GM04504 (cell line): Measurements from ENCODE around the gene C6orf15.
"Not testable (repeated sequence)": the region's sequence is repeated elsewhere in the genome, so short reads cannot be mapped to it uniquely, and the experiment has no call there.

Experiments
- DNase-seq: peaks from one replicate; pipeline ENCODE4 v3.0.0-alpha.2; 2012; ENCODE audit warnings: low read depth

Gene C6orf15

DNA sequence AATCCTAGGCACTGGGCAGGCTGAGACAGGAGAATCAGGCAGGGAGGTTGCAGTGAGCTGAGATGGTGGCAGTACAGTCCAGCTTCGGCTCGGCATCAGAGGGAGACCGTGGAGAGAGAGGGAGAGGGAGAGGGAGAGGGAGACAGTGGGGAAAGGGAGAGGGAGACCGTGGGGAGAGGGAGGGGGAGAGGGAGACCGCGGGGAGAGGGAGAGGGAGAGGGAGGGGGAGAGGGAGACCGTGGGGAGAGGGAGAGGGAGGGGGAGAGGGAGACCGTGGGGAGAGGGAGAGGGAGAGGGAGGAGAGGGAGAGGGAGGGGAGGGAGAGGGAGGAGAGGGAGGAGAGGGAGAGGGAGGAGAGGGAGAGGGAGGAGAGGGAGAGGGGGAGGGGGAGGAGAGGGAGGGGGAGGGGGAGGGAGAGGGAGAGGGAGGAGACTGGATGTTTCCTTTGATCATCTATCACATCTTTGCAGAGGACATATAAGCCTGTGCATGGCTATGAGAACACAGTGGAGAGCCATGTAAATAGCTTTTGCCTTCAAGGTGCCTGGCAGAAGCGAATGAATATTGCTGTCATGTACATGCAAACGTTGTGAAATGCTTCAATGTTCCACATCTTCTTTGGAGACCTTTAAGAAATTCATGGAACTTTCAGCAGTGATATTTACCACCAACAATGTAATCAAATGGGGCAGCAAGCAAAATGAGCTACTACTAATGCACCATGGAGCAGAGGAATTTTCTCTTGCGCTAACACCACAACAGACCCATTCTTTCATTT, 44.3 kb downstream of the C6orf15 start:
- DNase-seq, result not testable (repeated sequence)

GRCh38 chr6:31067028-31067427, 45.3 kb downstream of the C6orf15 start:
- DNase-seq, result not testable (repeated sequence)

- DNase-seq, result no peak
Observed at GRCh38 chr6:31065556-31065955, 46.8 kb downstream of the C6orf15 start.

DNA sequence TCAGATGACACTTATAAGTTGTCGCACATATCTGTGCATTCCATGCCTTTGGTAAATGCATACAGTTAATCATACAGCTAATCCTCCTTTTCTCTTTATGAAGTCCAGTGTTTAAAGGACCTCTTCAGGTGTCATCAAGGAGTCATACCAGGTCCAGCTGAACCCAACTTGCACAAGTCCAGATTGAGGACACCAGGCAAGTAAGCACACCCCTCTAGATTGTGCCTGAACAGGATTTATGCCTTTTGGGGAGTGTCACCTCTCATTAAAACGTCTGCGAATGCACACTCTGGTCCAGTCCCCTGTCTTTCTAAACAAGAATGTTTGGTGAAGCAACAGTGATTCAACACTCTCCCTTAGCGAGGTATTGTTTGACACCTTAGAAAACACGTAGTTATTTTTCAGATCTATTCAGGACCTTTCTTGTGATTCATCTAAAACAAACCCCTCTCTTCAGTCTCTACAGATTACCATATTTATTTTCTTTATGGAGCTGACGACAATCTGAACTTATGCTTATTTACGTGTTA, 48.4 kb downstream of the C6orf15 start:
- no peak for DNase-seq
